Sigmoid colon (tissue), 3 donors: ENCODE results near the gene MRGPRX2.

Experiments used
- POLR2A ChIP-seq, 2 donors: fragments of 450-650 bp; IDR thresholded peaks; one replicate each; pipeline ENCODE4 v1.6.1; 2016; ENCODE audit warnings: antibody characterized with exemption in 2 of 2, mild to moderate bottlenecking in 2 of 2, moderate library complexity in 2 of 2
- TF ChIP-seq, protein P1 (sequence below), 4 experiments: fragments of 450-650 bp in 3 of 4; fragments of 200-600 bp in 1 of 4; IDR thresholded peaks; one replicate each; pipeline ENCODE4 v1.5.1; 2016 to 2019; ENCODE audit warnings: antibody characterized with exemption in 4 of 4, mild to moderate bottlenecking in 3 of 4, moderate library complexity in 2 of 4

DNA sequence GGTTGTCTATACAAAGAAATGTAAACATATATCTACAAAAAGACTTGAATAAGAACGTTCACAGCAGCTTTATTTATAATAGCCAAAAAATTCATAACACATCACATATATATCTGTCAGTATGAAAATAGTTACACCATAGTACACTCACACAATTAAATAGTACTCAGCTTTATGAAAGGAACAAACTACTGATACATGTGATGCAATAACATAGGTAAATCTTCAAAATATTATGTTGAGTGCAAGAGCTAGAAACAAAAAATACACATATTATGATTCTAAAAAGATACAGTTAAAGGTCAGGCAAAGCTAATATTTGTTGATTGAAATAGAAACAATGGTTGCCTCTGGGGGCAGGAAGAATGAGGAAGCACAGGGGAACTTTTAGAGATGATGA lies 6.6 kb downstream of the MRGPRX2 start:
- TF ChIP-seq POLR2A (IDR thresholded peaks at IDR 0.05): no peak
- TF ChIP-seq, protein P1, sequence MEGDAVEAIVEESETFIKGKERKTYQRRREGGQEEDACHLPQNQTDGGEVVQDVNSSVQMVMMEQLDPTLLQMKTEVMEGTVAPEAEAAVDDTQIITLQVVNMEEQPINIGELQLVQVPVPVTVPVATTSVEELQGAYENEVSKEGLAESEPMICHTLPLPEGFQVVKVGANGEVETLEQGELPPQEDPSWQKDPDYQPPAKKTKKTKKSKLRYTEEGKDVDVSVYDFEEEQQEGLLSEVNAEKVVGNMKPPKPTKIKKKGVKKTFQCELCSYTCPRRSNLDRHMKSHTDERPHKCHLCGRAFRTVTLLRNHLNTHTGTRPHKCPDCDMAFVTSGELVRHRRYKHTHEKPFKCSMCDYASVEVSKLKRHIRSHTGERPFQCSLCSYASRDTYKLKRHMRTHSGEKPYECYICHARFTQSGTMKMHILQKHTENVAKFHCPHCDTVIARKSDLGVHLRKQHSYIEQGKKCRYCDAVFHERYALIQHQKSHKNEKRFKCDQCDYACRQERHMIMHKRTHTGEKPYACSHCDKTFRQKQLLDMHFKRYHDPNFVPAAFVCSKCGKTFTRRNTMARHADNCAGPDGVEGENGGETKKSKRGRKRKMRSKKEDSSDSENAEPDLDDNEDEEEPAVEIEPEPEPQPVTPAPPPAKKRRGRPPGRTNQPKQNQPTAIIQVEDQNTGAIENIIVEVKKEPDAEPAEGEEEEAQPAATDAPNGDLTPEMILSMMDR (IDR thresholded peaks at IDR 0.05): no peak
